HL-60 (cell line): ENCODE data around the gene RHOU.

ENCODE experiments used
- GABPA ChIP-seq: IDR thresholded peaks from 2 replicates; pipeline ENCODE4 v1.6.1; 2012; ENCODE audit warnings: low read depth
- TF ChIP-seq, protein P1 (sequence below): IDR thresholded peaks from one replicate; pipeline ENCODE4 v1.5.1; 2011; ENCODE audit warnings: low read length, control low read depth, inconsistent platforms; ENCODE audit not compliant: insufficient read depth
- TF ChIP-seq, protein P2 (sequence below): IDR thresholded peaks from 2 replicates; pipeline ENCODE4 v1.6.1; 2012; ENCODE audit warnings: low read depth; ENCODE audit not compliant: insufficient replicate concordance

DNA sequence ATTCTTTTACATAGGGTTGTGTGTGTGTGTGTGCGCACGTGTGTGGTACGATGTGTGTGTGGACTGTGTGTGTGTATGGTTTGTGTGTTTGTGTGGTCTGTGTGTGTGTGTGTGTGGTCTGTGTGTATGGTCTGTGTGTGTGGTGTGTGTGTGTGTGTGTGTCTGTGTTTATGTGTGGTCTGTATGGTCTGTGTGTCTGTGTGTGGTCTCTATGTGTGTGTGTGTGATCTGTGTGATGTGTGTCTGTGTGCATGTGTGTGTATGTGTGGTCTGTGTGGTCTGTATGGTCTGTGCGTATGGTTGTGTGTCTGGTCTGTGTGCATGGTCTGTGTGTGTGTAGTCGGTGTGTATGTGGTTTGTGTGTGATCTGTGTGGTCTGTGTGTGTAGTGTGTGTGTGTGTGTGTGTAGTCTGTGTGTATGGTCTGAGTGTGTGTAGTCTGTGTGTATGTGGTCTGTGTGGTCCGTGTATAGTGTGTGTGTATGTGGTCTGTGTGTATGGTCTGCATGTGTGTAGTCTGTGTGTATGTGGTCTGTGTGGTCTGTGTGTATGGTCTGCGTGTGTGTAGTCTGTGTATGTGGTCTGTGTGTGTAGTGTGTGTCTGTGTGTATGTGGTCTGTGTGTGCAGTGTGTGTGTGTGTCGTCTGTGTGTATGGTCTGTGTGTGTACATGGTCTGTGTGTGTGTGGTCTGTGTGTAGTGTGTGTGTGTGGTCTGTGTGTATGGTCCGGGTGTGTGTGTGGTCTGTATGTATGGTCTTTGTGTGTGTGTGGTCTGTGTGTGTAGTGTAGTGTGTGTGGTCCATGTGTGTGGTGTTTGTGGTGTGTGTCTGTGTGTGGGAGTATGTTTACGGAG, 46.8 kb downstream of the RHOU start:
- TF ChIP-seq, protein P1, sequence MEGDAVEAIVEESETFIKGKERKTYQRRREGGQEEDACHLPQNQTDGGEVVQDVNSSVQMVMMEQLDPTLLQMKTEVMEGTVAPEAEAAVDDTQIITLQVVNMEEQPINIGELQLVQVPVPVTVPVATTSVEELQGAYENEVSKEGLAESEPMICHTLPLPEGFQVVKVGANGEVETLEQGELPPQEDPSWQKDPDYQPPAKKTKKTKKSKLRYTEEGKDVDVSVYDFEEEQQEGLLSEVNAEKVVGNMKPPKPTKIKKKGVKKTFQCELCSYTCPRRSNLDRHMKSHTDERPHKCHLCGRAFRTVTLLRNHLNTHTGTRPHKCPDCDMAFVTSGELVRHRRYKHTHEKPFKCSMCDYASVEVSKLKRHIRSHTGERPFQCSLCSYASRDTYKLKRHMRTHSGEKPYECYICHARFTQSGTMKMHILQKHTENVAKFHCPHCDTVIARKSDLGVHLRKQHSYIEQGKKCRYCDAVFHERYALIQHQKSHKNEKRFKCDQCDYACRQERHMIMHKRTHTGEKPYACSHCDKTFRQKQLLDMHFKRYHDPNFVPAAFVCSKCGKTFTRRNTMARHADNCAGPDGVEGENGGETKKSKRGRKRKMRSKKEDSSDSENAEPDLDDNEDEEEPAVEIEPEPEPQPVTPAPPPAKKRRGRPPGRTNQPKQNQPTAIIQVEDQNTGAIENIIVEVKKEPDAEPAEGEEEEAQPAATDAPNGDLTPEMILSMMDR = no peak
- TF ChIP-seq, protein P2, sequence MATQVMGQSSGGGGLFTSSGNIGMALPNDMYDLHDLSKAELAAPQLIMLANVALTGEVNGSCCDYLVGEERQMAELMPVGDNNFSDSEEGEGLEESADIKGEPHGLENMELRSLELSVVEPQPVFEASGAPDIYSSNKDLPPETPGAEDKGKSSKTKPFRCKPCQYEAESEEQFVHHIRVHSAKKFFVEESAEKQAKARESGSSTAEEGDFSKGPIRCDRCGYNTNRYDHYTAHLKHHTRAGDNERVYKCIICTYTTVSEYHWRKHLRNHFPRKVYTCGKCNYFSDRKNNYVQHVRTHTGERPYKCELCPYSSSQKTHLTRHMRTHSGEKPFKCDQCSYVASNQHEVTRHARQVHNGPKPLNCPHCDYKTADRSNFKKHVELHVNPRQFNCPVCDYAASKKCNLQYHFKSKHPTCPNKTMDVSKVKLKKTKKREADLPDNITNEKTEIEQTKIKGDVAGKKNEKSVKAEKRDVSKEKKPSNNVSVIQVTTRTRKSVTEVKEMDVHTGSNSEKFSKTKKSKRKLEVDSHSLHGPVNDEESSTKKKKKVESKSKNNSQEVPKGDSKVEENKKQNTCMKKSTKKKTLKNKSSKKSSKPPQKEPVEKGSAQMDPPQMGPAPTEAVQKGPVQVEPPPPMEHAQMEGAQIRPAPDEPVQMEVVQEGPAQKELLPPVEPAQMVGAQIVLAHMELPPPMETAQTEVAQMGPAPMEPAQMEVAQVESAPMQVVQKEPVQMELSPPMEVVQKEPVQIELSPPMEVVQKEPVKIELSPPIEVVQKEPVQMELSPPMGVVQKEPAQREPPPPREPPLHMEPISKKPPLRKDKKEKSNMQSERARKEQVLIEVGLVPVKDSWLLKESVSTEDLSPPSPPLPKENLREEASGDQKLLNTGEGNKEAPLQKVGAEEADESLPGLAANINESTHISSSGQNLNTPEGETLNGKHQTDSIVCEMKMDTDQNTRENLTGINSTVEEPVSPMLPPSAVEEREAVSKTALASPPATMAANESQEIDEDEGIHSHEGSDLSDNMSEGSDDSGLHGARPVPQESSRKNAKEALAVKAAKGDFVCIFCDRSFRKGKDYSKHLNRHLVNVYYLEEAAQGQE = no peak
- TF ChIP-seq GABPA = no peak
